ENCODE measurements around the gene SCART1. TPM values are rescaled to one million over a fixed set of nuclear protein-coding genes. Genes with fewer than 3 reads are reported as not detected.

The SCART1 gene
- total RNA-seq, 1 experiment from 2014 or later: 0.50 TPM

DNA sequence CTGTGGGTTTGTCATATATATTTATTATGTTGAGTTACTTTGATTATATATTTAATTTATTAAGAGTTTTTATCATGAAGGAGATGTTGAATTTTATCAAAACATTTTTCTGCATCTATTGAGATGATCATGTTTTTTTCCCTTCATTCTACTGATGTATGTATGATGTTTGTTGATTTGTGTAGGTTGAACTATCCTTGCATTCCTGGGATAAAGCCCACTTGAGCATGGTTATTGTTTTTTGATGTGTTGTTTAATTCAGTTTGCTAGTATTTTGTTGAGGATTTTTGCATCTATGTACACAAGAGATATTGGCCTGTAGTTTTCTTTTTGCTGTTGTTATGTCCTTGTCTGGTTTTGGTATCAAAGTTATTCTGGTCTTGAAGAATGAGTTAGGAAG, 31.1 kb downstream of the SCART1 start:
- Histone ChIP-seq H3K9me3 (ENCODE audit: control insufficient read depth, low read depth, low read length) (peaks cover 40% of the 10 kb centered on the region), H3K23ac (ENCODE audit: insufficient read length, low read depth, low read length) (no peak overlapping the region), H2BK20ac (ENCODE audit: low read depth, low read length, poor library complexity, severe bottlenecking) (no peak overlapping the region), H4K5ac (ENCODE audit: insufficient read length, low read depth, low read length) (no peak overlapping the region), H3K79me1 (ENCODE audit: insufficient read depth, low read depth, low read length, poor library complexity, severe bottlenecking) (no peaks in the 10 kb centered on the region), H4K91ac (ENCODE audit: insufficient read length, low read depth, low read length) (no peak overlapping the region), H3K23me2 (ENCODE audit: insufficient read length, low read depth, low read length, poor library complexity, severe bottlenecking) (no peaks in the 10 kb centered on the region), H4K8ac (replicated peaks; ENCODE audit: insufficient read length, low read depth, low read length) (no peak overlapping the region), H3K9ac (ENCODE audit: extremely low read depth, insufficient read length, low read length) (no peak overlapping the region), H2BK120ac (ENCODE audit: low read depth, low read length, poor library complexity, severe bottlenecking) (no peak overlapping the region), H3K14ac (ENCODE audit: insufficient read depth, low read length) (no peak overlapping the region), H2BK12ac (ENCODE audit: insufficient read length, low read depth, low read length) (no peak overlapping the region), H3K27ac (ENCODE audit: insufficient read length, low read depth, low read length) (no peak overlapping the region), H3K56ac (ENCODE audit: insufficient read length, low read depth, low read length) (no peak overlapping the region), H3K18ac (ENCODE audit: insufficient read length, low read depth, low read length) (no peak overlapping the region), H3K4ac (ENCODE audit: low read depth, low read length) (no peak overlapping the region), H3K79me2 (ENCODE audit: insufficient read depth, low read length) (no peaks in the 10 kb centered on the region), H3K4me1 (ENCODE audit: insufficient read depth, low read length) (no peaks in the 10 kb centered on the region), H2AFZ (ENCODE audit: low read length) (no peak overlapping the region), H2BK15ac (ENCODE audit: low read depth, low read length) (no peak overlapping the region), H3K4me2 (ENCODE audit: insufficient read depth, insufficient read length, low read length) (no peak overlapping the region), H4K20me1 (ENCODE audit: control insufficient read depth, insufficient read depth, insufficient read length) (no peaks in the 10 kb centered on the region), H2BK5ac (ENCODE audit: insufficient read length, low read length) (no peak overlapping the region), H3K27me3 (ENCODE audit: insufficient read depth, low read length) (no peaks in the 10 kb centered on the region), H3T11ph (ENCODE audit: low read length) (no peak overlapping the region), H2AK5ac (ENCODE audit: insufficient read length, low read length) (no peak overlapping the region)
- Mint-ChIP-seq H3K4me3 (no peak overlapping the region), H3K27me3 (ENCODE audit: low read depth) (peaks cover 3% of the 10 kb centered on the region), H3K9me3 (peaks cover 81 to 86% of the 10 kb centered on the region in 2 experiments), H3K4me1 (no peaks in the 10 kb centered on the region), H3K36me3 (ENCODE audit: insufficient read depth in 1 of 3, low read depth in 3 of 3) (peaks cover 0 to 27% (median 2%) of the 10 kb centered on the region in 3 experiments; a peak in 4 of 7 replicates), H3K27ac (no peak overlapping the region)
- no peak for DNase-seq
- TF ChIP-seq, protein P1, sequence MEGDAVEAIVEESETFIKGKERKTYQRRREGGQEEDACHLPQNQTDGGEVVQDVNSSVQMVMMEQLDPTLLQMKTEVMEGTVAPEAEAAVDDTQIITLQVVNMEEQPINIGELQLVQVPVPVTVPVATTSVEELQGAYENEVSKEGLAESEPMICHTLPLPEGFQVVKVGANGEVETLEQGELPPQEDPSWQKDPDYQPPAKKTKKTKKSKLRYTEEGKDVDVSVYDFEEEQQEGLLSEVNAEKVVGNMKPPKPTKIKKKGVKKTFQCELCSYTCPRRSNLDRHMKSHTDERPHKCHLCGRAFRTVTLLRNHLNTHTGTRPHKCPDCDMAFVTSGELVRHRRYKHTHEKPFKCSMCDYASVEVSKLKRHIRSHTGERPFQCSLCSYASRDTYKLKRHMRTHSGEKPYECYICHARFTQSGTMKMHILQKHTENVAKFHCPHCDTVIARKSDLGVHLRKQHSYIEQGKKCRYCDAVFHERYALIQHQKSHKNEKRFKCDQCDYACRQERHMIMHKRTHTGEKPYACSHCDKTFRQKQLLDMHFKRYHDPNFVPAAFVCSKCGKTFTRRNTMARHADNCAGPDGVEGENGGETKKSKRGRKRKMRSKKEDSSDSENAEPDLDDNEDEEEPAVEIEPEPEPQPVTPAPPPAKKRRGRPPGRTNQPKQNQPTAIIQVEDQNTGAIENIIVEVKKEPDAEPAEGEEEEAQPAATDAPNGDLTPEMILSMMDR (conservative IDR thresholded peaks at IDR 0.05): no peak

Data from H9 (cell line).